ENCODE measurements around the gene RIBC2.

The RIBC2 gene

DNA sequence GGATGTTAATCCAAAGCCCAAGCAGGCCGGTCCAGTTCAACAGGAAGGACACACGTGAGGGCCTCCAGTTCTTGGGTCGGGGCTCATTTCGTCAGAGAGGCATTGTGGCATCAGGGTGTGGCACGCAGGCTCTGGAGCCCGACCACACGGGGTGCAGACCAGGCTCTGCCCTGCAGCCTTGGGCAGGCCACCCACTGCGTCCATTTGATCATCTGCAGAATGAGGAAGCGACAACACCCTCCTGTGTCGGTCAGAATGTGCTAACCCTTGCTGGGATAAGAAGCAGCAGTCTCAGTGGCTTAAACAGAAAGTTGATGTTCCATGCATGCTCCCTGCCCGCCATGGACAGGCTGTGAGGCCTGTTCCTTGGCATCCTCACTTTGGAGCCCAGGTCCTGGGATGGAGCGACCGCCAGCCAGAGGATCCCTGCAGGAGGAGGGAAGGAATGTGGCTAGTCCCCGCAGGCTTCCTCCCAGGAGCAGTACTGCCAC is 10.8 kb downstream of the RIBC2 start:
- no peak overlapping the region for H3K4me3 ChIP-seq (ENCODE audit: low read depth, low read length)
- H3K4ac ChIP-seq (ENCODE audit: low read depth, low read length), result no peak overlapping the region
- no peak overlapping the region for H3K14ac ChIP-seq (ENCODE audit: low read length)
- no peak overlapping the region for H3K18ac ChIP-seq (ENCODE audit: low read length)
- H3K9ac ChIP-seq (ENCODE audit: low read length), result no peak overlapping the region
- WGBS (ENCODE audit: extremely low coverage, insufficient coverage, insufficient read length), result no CpG with 5 or more reads among the region's 14 CpGs
- H3K9me3 ChIP-seq (ENCODE audit: insufficient read depth, low read depth, low read length), result peaks cover 5% of the 10 kb centered on the region
- no peaks in the 10 kb centered on the region for H3K36me3 ChIP-seq (ENCODE audit: control insufficient read depth in 1 of 2, insufficient read depth in 2 of 2, low read length in 2 of 2)
- H4K8ac ChIP-seq (ENCODE audit: low read depth, low read length), result no peak overlapping the region
- H3K27ac ChIP-seq (ENCODE audit: low read depth, low read length), result no peak overlapping the region
- H2BK5ac ChIP-seq (ENCODE audit: low read depth, low read length, poor library complexity), result no peak overlapping the region
- no peak overlapping the region for H4K12ac ChIP-seq (ENCODE audit: low read depth, low read length)
- no peaks in the 10 kb centered on the region for H3K79me2 ChIP-seq (ENCODE audit: control insufficient read depth, insufficient read depth, low read length, poor library complexity)
- DNase-seq, result peak; percentile 76 to 83
- no peak overlapping the region for H3K23ac ChIP-seq (ENCODE audit: low read length)
- H2AFZ ChIP-seq (ENCODE audit: insufficient read depth, low read length, poor library complexity), result no peak overlapping the region
- no peak overlapping the region for H2AK5ac ChIP-seq (ENCODE audit: low read length)
- H3K79me1 ChIP-seq (ENCODE audit: low read length), result no peaks in the 10 kb centered on the region
- H3K4me2 ChIP-seq (ENCODE audit: low read length), result no peak overlapping the region
- H4K91ac ChIP-seq (ENCODE audit: low read depth, low read length), result no peak overlapping the region
- H2BK12ac ChIP-seq (ENCODE audit: low read length), result no peak overlapping the region
- no peaks in the 10 kb centered on the region for H3K27me3 ChIP-seq (ENCODE audit: insufficient read depth, low read length)
- H2BK120ac ChIP-seq (ENCODE audit: insufficient read depth, low read length, poor library complexity), result no peak overlapping the region
- peaks cover 10 to 12% of the 10 kb centered on the region in 2 experiments for H3K4me1 ChIP-seq (ENCODE audit: control insufficient read depth in 1 of 2, insufficient read depth in 2 of 2, low read length in 2 of 2)

DNA sequence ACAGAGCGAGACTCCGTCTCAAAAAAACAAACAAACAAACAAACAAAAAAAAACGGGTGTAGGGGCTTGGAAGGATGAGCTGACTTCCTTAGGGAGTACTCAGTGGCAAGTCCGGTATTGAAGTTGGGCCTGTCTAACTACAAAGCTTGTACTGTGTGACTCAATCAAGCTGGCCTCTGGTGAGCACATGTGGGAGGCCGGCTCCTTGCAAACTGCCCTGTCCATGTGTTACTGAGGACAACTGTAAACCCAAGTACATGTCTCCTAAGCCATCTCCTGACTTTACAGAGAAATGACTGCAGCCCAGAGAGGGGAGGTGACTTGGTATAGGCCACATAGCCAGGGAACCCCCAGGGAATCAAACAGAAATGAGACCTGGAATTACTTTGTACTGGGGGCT is 11.6 kb downstream of the RIBC2 start:
- no peak overlapping the region for H3K27ac ChIP-seq (ENCODE audit: low read depth, low read length)
- H3K4me2 ChIP-seq (ENCODE audit: low read length), result no peak overlapping the region
- peaks cover 5% of the 10 kb centered on the region for H3K9me3 ChIP-seq (ENCODE audit: insufficient read depth, low read depth, low read length)
- no peak overlapping the region for H2BK12ac ChIP-seq (ENCODE audit: low read length)
- H3K4me3 ChIP-seq (ENCODE audit: low read depth, low read length), result no peak overlapping the region
- H3K79me2 ChIP-seq (ENCODE audit: control insufficient read depth, insufficient read depth, low read length, poor library complexity), result no peaks in the 10 kb centered on the region
- no peak overlapping the region for H2AK5ac ChIP-seq (ENCODE audit: low read length)
- H3K36me3 ChIP-seq (ENCODE audit: control insufficient read depth in 1 of 2, insufficient read depth in 2 of 2, low read length in 2 of 2), result no peaks in the 10 kb centered on the region
- no peak overlapping the region for H2BK120ac ChIP-seq (ENCODE audit: insufficient read depth, low read length, poor library complexity)
- H4K91ac ChIP-seq (ENCODE audit: low read depth, low read length), result no peak overlapping the region
- no peak overlapping the region for H2BK5ac ChIP-seq (ENCODE audit: low read depth, low read length, poor library complexity)
- peaks cover 10 to 12% of the 10 kb centered on the region in 2 experiments for H3K4me1 ChIP-seq (ENCODE audit: control insufficient read depth in 1 of 2, insufficient read depth in 2 of 2, low read length in 2 of 2)
- H4K8ac ChIP-seq (ENCODE audit: low read depth, low read length), result no peak overlapping the region
- no CpG with 5 or more reads among the region's 5 CpGs for WGBS (ENCODE audit: extremely low coverage, insufficient coverage, insufficient read length)
- H2AFZ ChIP-seq (ENCODE audit: insufficient read depth, low read length, poor library complexity), result no peak overlapping the region
- no peaks in the 10 kb centered on the region for H3K79me1 ChIP-seq (ENCODE audit: low read length)
- no peaks in the 10 kb centered on the region for H3K27me3 ChIP-seq (ENCODE audit: insufficient read depth, low read length)
- DNase-seq, result peak; percentile 50 to 75
- no peak overlapping the region for H3K4ac ChIP-seq (ENCODE audit: low read depth, low read length)
- H4K12ac ChIP-seq (ENCODE audit: low read depth, low read length), result no peak overlapping the region
- no peak overlapping the region for H3K9ac ChIP-seq (ENCODE audit: low read length)
- no peak overlapping the region for H3K23ac ChIP-seq (ENCODE audit: low read length)
- H3K18ac ChIP-seq (ENCODE audit: low read length), result no peak overlapping the region
- H3K14ac ChIP-seq (ENCODE audit: low read length), result no peak overlapping the region

DNA sequence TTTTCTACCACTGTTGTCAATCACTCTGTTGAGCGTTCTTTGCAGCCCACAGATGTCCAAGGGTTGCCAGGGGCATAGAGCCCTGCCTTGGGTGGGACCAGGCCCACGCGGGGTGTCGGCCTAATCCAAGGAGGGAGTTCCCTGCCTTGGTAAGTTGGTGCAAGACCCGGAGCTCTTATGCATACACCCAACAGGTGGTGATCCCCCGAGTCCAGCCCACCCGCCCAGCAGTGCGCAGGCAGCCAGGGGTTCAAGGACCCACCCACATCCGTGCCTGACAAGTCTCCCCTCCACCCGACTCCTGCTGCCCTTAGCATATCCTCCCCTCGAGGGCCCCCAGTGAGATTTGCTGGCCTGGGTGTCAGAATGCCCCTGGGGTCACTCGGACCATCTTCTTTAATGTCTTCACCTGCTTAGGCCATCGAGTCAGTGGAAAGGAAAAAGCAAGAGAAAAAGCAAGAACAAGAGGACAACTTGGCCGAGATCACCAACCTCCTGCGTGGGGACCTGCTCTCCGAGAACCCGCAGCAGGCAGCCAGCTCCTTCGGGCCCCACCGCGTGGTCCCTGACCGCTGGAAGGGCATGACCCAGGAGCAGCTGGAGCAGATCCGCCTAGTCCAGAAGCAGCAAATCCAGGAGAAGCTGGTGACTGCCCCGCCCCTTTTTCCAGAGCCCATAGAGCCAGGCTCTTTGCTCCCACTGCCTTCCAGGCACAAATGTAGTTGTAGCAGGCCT is 12.2 kb downstream of the RIBC2 start:
- H2AK5ac ChIP-seq (ENCODE audit: low read length), result no peak overlapping the region
- H3K4me2 ChIP-seq (ENCODE audit: low read length), result no peak overlapping the region
- no peaks in the 10 kb centered on the region for H3K79me1 ChIP-seq (ENCODE audit: low read length)
- no peak overlapping the region for H2AFZ ChIP-seq (ENCODE audit: insufficient read depth, low read length, poor library complexity)
- no peak overlapping the region for H2BK5ac ChIP-seq (ENCODE audit: low read depth, low read length, poor library complexity)
- no peak overlapping the region for H2BK12ac ChIP-seq (ENCODE audit: low read length)
- peaks cover 5% of the 10 kb centered on the region for H3K9me3 ChIP-seq (ENCODE audit: insufficient read depth, low read depth, low read length)
- H3K27ac ChIP-seq (ENCODE audit: low read depth, low read length), result no peak overlapping the region
- H3K4ac ChIP-seq (ENCODE audit: low read depth, low read length), result no peak overlapping the region
- DNase-seq, result no peak
- no peak overlapping the region for H4K8ac ChIP-seq (ENCODE audit: low read depth, low read length)
- no peaks in the 10 kb centered on the region for H3K79me2 ChIP-seq (ENCODE audit: control insufficient read depth, insufficient read depth, low read length, poor library complexity)
- H4K91ac ChIP-seq (ENCODE audit: low read depth, low read length), result no peak overlapping the region
- no peak overlapping the region for H3K23ac ChIP-seq (ENCODE audit: low read length)
- H4K12ac ChIP-seq (ENCODE audit: low read depth, low read length), result no peak overlapping the region
- peaks cover 10 to 12% of the 10 kb centered on the region in 2 experiments for H3K4me1 ChIP-seq (ENCODE audit: control insufficient read depth in 1 of 2, insufficient read depth in 2 of 2, low read length in 2 of 2)
- no peaks in the 10 kb centered on the region for H3K36me3 ChIP-seq (ENCODE audit: control insufficient read depth in 1 of 2, insufficient read depth in 2 of 2, low read length in 2 of 2)
- no peak overlapping the region for H3K14ac ChIP-seq (ENCODE audit: low read length)
- H3K27me3 ChIP-seq (ENCODE audit: insufficient read depth, low read length), result no peaks in the 10 kb centered on the region
- H3K4me3 ChIP-seq (ENCODE audit: low read depth, low read length), result no peak overlapping the region
- H3K9ac ChIP-seq (ENCODE audit: low read length), result no peak overlapping the region
- no peak overlapping the region for H2BK120ac ChIP-seq (ENCODE audit: insufficient read depth, low read length, poor library complexity)
- no peak overlapping the region for H3K18ac ChIP-seq (ENCODE audit: low read length)
- no CpG with 5 or more reads among the region's 23 CpGs for WGBS (ENCODE audit: extremely low coverage, insufficient coverage, insufficient read length)

DNA sequence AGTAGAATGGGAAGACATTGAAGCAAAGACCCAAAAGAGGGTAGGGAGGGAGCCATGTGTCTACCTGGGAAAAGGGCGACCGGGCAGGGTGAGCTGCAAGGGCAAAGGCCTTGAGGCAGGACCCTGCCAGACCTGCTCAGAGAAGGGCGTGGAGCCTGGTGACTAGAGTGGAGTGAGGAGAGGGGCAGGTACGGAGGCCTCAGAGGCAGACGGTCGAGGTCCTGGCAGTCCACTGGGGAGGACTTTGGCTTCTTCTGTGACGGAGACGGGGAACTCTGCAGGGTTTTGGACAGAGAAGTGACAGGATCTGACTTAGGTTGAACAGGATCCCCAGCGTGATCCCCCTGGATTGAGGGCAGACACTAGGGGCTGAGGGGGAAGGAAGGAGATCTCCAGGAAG is 12.9 kb downstream of the RIBC2 start:
- Histone ChIP-seq H3K9ac (ENCODE audit: low read length) (no peak overlapping the region), H3K4ac (ENCODE audit: low read depth, low read length) (no peak overlapping the region), H4K8ac (ENCODE audit: low read depth, low read length) (no peak overlapping the region), H4K91ac (ENCODE audit: low read depth, low read length) (no peak overlapping the region), H3K27me3 (ENCODE audit: insufficient read depth, low read length) (no peaks in the 10 kb centered on the region), H3K36me3 (ENCODE audit: control insufficient read depth in 1 of 2, insufficient read depth in 2 of 2, low read length in 2 of 2) (no peaks in the 10 kb centered on the region), H2BK5ac (ENCODE audit: low read depth, low read length, poor library complexity) (no peak overlapping the region), H3K9me3 (ENCODE audit: insufficient read depth, low read depth, low read length) (peaks cover 5% of the 10 kb centered on the region), H2AFZ (ENCODE audit: insufficient read depth, low read length, poor library complexity) (no peak overlapping the region), H2AK5ac (ENCODE audit: low read length) (no peak overlapping the region), H2BK120ac (ENCODE audit: insufficient read depth, low read length, poor library complexity) (no peak overlapping the region), H2BK12ac (ENCODE audit: low read length) (no peak overlapping the region), H3K79me1 (ENCODE audit: low read length) (no peaks in the 10 kb centered on the region), H3K4me3 (ENCODE audit: low read depth, low read length) (no peak overlapping the region), H3K27ac (ENCODE audit: low read depth, low read length) (no peak overlapping the region), H3K23ac (ENCODE audit: low read length) (no peak overlapping the region), H3K4me1 (ENCODE audit: control insufficient read depth in 1 of 2, insufficient read depth in 2 of 2, low read length in 2 of 2) (peaks cover 10 to 12% of the 10 kb centered on the region in 2 experiments), H3K79me2 (ENCODE audit: control insufficient read depth, insufficient read depth, low read length, poor library complexity) (no peaks in the 10 kb centered on the region), H3K4me2 (ENCODE audit: low read length) (no peak overlapping the region), H3K14ac (ENCODE audit: low read length) (no peak overlapping the region), H4K12ac (ENCODE audit: low read depth, low read length) (no peak overlapping the region), H3K18ac (ENCODE audit: low read length) (no peak overlapping the region)
- no CpG with 5 or more reads among the region's 9 CpGs for WGBS (ENCODE audit: extremely low coverage, insufficient coverage, insufficient read length)
- no peak for DNase-seq
